GM18951 (cell line): ENCODE data around the gene KCNJ16.

Experiments
- POLR2A ChIP-seq: IDR thresholded peaks from 4 replicates; pipeline ENCODE4 v1.6.1; 2011; ENCODE audit warnings: mild to moderate bottlenecking; ENCODE audit not compliant: insufficient read length, insufficient read depth; ENCODE audit errors: extremely low read depth
- in situ Hi-C: fragments of 300-500 bp; cut with MboI; formaldehyde crosslinking; loops from one replicate; pipeline ENCODE4 v1.12.0; 2022; ENCODE audit warnings: low sequenced_read_pairs, mixed read lengths, inconsistent platforms; ENCODE audit not compliant: unreplicated experiment

The KCNJ16 gene

GRCh38 chr17:70115126-70115525, 40.1 kb downstream of the KCNJ16 start:
- in situ Hi-C loops: no loop called here
- TF ChIP-seq POLR2A: no peak

GRCh38 chr17:70116919-70117318, 41.9 kb downstream of the KCNJ16 start:
- TF ChIP-seq POLR2A: no peak
- in situ Hi-C loops: no loop called here

- TF ChIP-seq POLR2A: no peak
- in situ Hi-C loops: no loop called here
Measured at GRCh38 chr17:70119545-70119944, 44.5 kb downstream of the KCNJ16 start.

- no peak for TF ChIP-seq POLR2A
- in situ Hi-C loops: no loop called here
Measured at GRCh38 chr17:70119983-70120382, 45.0 kb downstream of the KCNJ16 start.

- in situ Hi-C loops: no loop called here
- TF ChIP-seq POLR2A: no peak
Measured at GRCh38 chr17:70120425-70120824, 45.4 kb downstream of the KCNJ16 start.

- in situ Hi-C loops: no loop called here
Measured at GRCh38 chr17:70121126-70121525, 46.1 kb downstream of the KCNJ16 start.

GRCh38 chr17:70123193-70123592, 48.2 kb downstream of the KCNJ16 start:
- no peak for TF ChIP-seq POLR2A
- in situ Hi-C loops: no loop called here

More at GRCh38 chr17:70121126-70121525, 46.1 kb downstream of the KCNJ16 start:
- TF ChIP-seq POLR2A: no peak

GRCh38 chr17:70124723-70125122, 49.7 kb downstream of the KCNJ16 start:
- TF ChIP-seq POLR2A: no peak
- in situ Hi-C loops: no loop called here

- no peak for TF ChIP-seq POLR2A
- in situ Hi-C loops: no loop called here
Measured at GRCh38 chr17:70127221-70127873, 52.3 kb downstream of the KCNJ16 start.

- in situ Hi-C loops: no loop called here
Measured at GRCh38 chr17:70128727-70129238, 53.8 kb downstream of the KCNJ16 start.

GRCh38 chr17:70130289-70130688, 55.3 kb downstream of the KCNJ16 start:
- no peak for TF ChIP-seq POLR2A
- in situ Hi-C loops: no loop called here

More at GRCh38 chr17:70128727-70129238, 53.8 kb downstream of the KCNJ16 start:
- TF ChIP-seq POLR2A: no peak

- no peak for TF ChIP-seq POLR2A
- in situ Hi-C loops: no loop called here
Measured at GRCh38 chr17:70132505-70132904, 57.5 kb downstream of the KCNJ16 start.

- in situ Hi-C loops: no loop called here
- no peak for TF ChIP-seq POLR2A
Measured at GRCh38 chr17:70134042-70134441, 59.0 kb downstream of the KCNJ16 start.

GRCh38 chr17:70134777-70135176, 59.8 kb downstream of the KCNJ16 start:
- in situ Hi-C loops: no loop called here

GRCh38 chr17:70136131-70136530, 61.1 kb downstream of the KCNJ16 start:
- TF ChIP-seq POLR2A: no peak
- in situ Hi-C loops: no loop called here

More at GRCh38 chr17:70134777-70135176, 59.8 kb downstream of the KCNJ16 start:
- no peak for TF ChIP-seq POLR2A
